SK-N-MC (cell line): Measurements from ENCODE around the gene CT55.
"Not testable (repeated sequence)": the region's sequence is repeated elsewhere in the genome, so short reads cannot be mapped to it uniquely, and the experiment has no call there.

Source experiments
- DNase-seq: peaks from one replicate; pipeline ENCODE4 v3.0.0-alpha.2; 2011; ENCODE audit warnings: low read depth, low spot score
- H3K27ac ChIP-seq: fragments of 200-600 bp; sonication (generic); 2 replicates; pipeline ENCODE4 v1.5.1; 2016; ENCODE audit warnings: mixed run types
- H3K36me3 ChIP-seq: fragments of 200-600 bp; sonication (generic); 2 replicates; pipeline ENCODE4 v1.6.1; 2017; ENCODE audit warnings: antibody characterized with exemption, low read length, mixed read lengths; ENCODE audit not compliant: insufficient read depth
- H3K4me3 ChIP-seq: fragments of 200-600 bp; sonication (generic); 2 replicates; pipeline ENCODE4 v1.5.1; 2016
- H3K9ac ChIP-seq: fragments of 200-600 bp; sonication (generic); 2 replicates; pipeline ENCODE4 v1.8.0; 2017; ENCODE audit warnings: mixed run types, mixed read lengths; ENCODE audit not compliant: insufficient read length
- H3K9me3 ChIP-seq: fragments of 200-600 bp; sonication (generic); 2 replicates; pipeline ENCODE4 v1.6.1; 2017; ENCODE audit warnings: low read depth, mild to moderate bottlenecking, antibody characterized with exemption, low read length, moderate library complexity, mixed read lengths
- EZH2 ChIP-seq: fragments of 200-600 bp; sonication (generic); IDR thresholded peaks from one replicate; pipeline ENCODE4 v1.6.1; 2017; ENCODE audit warnings: antibody characterized with exemption
- FOXP2 ChIP-seq: optimal IDR thresholded peaks from 2 replicates; pipeline ENCODE3; 2011; ENCODE audit warnings: mild to moderate bottlenecking, moderate library complexity; ENCODE audit not compliant: insufficient read depth; ENCODE audit errors: extremely low read length, control extremely low read depth
- POLR2AphosphoS5 ChIP-seq: IDR thresholded peaks from 2 replicates; pipeline ENCODE4 v1.6.1; 2012; ENCODE audit warnings: mild to moderate bottlenecking, low read depth, low read length, borderline replicate concordance

The CT55 gene

GRCh38 chrX:135178636-135179035 lies 7.4 kb upstream of the CT55 start:
- TF ChIP-seq EZH2 = no peak
- TF ChIP-seq FOXP2 = no peak
- no peak for TF ChIP-seq POLR2AphosphoS5

GRCh38 chrX:135170468-135170867 lies 730 bp downstream of the CT55 start:
- no peak overlapping the region for H3K4me3 ChIP-seq
- no peak overlapping the region for H3K27ac ChIP-seq
- no peak for TF ChIP-seq POLR2AphosphoS5
- no peak for TF ChIP-seq FOXP2
- no peak for TF ChIP-seq EZH2
- H3K9ac ChIP-seq = no peak overlapping the region
- H3K36me3 ChIP-seq = no peaks in the 10 kb centered on the region
- DNase-seq = no peak
- H3K9me3 ChIP-seq = no peaks in the 10 kb centered on the region

More at GRCh38 chrX:135178636-135179035, 7.4 kb upstream of the CT55 start:
- H3K9me3 ChIP-seq = no peaks in the 10 kb centered on the region
- no peak overlapping the region for H3K27ac ChIP-seq
- H3K4me3 ChIP-seq = no peak overlapping the region
- H3K9ac ChIP-seq = no peak overlapping the region
- no peaks in the 10 kb centered on the region for H3K36me3 ChIP-seq
- no peak for DNase-seq

- H3K9me3 ChIP-seq, DNase-seq, H3K27ac ChIP-seq, H3K36me3 ChIP-seq, H3K4me3 ChIP-seq, H3K9ac ChIP-seq: not testable (repeated sequence)
Measured at GRCh38 chrX:135169534-135169933, 1.7 kb downstream of the CT55 start.

- no peak overlapping the region for H3K27ac ChIP-seq
- H3K9me3 ChIP-seq = no peaks in the 10 kb centered on the region
- TF ChIP-seq FOXP2 (no peak), EZH2 (no peak), POLR2AphosphoS5 (no peak)
- H3K4me3 ChIP-seq = no peak overlapping the region
- H3K36me3 ChIP-seq = no peaks in the 10 kb centered on the region
- no peak for DNase-seq
- H3K9ac ChIP-seq = no peak overlapping the region
Measured at GRCh38 chrX:135168486-135168885, 2.7 kb downstream of the CT55 start.

- H3K36me3 ChIP-seq, H3K27ac ChIP-seq, H3K9ac ChIP-seq, DNase-seq, H3K9me3 ChIP-seq, H3K4me3 ChIP-seq: not testable (repeated sequence)
Measured at GRCh38 chrX:135154688-135155087, 16.5 kb downstream of the CT55 start.

GRCh38 chrX:135126145-135126544 lies 45.1 kb downstream of the CT55 start:
- not testable (repeated sequence) for H3K36me3 ChIP-seq, DNase-seq, H3K4me3 ChIP-seq, H3K9ac ChIP-seq, H3K9me3 ChIP-seq, H3K27ac ChIP-seq

GRCh38 chrX:135120056-135120576 lies 51.1 kb downstream of the CT55 start, which contains the start of gene ETDB:
Gene ETDB, minus strand, starts transcription at chrX:135120526. Its CDS starts 1,265 bp downstream, at chrX:135119261.
- H3K9me3 ChIP-seq, DNase-seq, H3K9ac ChIP-seq, H3K36me3 ChIP-seq, H3K4me3 ChIP-seq, H3K27ac ChIP-seq: not testable (repeated sequence)

DNA sequence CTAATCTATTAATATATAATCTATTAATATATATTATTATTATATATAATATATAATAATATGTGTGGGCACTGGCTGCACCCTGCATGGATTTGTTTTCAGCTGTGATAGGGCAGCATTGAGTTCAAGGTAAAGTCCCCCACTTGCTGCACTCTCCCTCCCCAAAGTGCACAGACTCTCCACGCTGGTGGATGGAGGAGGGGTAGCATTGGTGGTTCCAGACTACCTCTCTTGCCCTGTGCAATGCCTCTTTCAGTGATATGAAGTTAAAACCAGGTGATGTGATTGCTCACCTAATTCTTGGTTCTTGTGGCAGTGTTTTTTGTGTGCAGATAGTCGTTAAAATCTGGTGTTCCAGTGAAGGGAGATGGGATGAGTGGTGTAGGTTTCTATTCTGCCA lies 55.1 kb downstream of the CT55 start:
- H3K9ac ChIP-seq, H3K4me3 ChIP-seq, H3K36me3 ChIP-seq, H3K9me3 ChIP-seq, DNase-seq, H3K27ac ChIP-seq: not testable (repeated sequence)

- Histone ChIP-seq H3K27ac (no peak overlapping the region), H3K36me3 (no peaks in the 10 kb centered on the region), H3K9me3 (no peaks in the 10 kb centered on the region), H3K9ac (no peak overlapping the region), H3K4me3 (no peak overlapping the region)
- no peak for DNase-seq
- TF ChIP-seq FOXP2 (no peak), POLR2AphosphoS5 (no peak)
Measured at GRCh38 chrX:135114392-135114791, 56.8 kb downstream of the CT55 start.

- H3K4me3 ChIP-seq = no peak overlapping the region
- no peak for DNase-seq
Measured at GRCh38 chrX:135112743-135113142, 58.5 kb downstream of the CT55 start.

More at GRCh38 chrX:135112743-135113142, 58.5 kb downstream of the CT55 start:
- Histone ChIP-seq H3K36me3 (no peaks in the 10 kb centered on the region), H3K9ac (no peak overlapping the region), H3K9me3 (no peaks in the 10 kb centered on the region), H3K27ac (no peak overlapping the region)
- TF ChIP-seq EZH2 (no peak), POLR2AphosphoS5 (no peak), FOXP2 (no peak)
